GM19238 (cell line): ENCODE data around the gene SPSB3.

Experiments
- DNase-seq: peaks from one replicate; pipeline ENCODE4 v3.0.0; 2011; ENCODE audit warnings: low spot score; ENCODE audit not compliant: insufficient read length

The SPSB3 gene

GRCh38 chr16:1763521-1764511, 18.6 kb downstream of the SPSB3 start:
- no peak for DNase-seq

GRCh38 chr16:1762879-1763520, 19.4 kb downstream of the SPSB3 start:
- DNase-seq = no peak

DNA sequence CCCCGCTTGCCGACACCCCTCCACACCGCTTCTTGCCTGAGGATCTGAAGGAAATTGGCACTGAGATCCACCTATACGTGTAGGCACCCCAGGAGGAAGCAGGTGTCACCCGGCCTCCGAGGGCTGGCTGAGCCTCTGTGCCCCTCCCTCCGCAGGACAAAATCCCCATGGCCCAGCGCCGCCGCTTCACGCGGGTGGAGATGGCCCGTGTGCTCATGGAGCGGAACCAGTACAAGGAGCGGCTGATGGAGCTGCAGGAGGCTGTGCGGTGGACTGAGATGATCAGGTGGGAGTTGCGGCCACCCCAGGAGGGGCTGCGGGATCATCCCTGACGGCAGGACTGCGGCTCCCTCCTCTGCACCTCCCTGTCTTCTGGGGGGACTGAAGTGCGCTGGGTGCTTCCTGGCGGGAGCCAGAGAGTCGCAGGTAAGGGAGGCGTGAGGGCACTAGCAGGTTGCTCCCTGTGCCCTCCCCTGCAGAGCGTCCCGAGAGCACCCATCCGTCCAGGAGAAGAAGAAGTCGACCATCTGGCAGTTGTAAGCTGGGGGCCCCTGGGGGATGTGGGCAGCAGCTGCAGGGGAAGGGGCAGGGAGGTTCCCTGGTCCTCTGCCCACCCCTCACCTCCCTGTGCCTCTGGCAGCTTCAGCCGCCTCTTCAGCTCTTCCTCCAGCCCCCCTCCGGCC, 20.0 kb downstream of the SPSB3 start:
- no peak for DNase-seq

DNA sequence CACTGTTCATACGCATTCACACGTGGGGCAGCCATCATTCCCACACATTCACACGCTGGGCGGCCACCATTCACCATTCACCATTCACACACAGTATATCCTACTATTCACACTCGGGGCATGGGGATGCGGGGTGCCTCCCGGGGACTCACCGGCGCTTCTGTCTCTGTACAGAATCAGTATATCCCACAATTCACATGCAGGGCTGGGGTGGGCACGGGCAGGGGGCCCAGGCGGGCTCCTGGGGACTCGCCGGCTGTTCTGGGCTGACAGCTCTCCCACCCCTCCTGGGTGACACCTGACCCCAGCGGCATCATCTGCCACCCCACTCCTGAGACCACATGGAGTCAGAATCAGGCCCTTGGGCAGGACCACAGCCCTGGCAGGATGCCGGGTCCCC, 20.6 kb downstream of the SPSB3 start:
- no peak for DNase-seq

- DNase-seq = no peak
Observed at GRCh38 chr16:1760911-1761310, 21.5 kb downstream of the SPSB3 start.

DNA sequence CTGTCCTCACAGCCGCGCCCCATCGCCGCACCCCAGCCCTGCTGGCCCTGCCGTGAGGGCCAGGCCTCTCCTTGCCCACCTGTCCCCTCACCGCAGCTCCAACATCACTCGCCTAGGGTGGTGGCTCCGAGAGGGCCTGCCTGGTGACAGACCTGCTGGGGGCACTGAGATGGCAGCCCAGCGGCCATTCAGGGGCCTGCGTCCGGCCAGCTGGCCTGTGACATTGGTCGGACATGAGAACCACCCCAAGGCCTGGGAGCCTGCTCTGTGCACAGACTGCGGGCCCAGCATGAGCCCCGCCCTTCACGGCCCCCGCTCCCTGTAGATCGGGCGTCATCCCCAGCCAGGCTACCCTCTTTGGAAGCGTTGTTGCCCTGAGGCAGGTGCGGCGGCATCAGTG, 22.9 kb downstream of the SPSB3 start:
- DNase-seq = no peak

DNA sequence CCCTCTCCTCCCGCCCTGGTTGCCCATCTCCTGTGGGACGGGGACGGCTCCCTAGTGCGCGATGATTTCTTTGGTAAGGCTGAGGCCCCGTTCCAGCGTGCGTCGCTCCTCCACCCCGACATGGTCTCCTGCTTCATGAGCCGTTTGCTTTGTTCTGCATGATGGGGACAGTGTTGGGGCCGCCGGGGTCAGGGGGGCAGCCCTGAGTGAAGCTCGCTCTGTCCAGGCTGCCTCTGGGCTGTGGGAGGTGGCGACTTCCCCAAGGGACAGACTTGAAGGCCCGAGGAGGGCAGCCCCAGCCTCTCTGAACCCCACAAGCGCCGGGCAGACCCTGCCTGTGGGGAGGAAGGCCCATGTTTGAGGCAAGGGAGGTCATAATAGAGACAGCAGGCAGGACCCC, 23.4 kb downstream of the SPSB3 start:
- DNase-seq = no peak

- DNase-seq = no peak
Observed at GRCh38 chr16:1757714-1758461, 24.5 kb downstream of the SPSB3 start.

- DNase-seq = no peak
Observed at GRCh38 chr16:1754204-1754603, 28.2 kb downstream of the SPSB3 start.

DNA sequence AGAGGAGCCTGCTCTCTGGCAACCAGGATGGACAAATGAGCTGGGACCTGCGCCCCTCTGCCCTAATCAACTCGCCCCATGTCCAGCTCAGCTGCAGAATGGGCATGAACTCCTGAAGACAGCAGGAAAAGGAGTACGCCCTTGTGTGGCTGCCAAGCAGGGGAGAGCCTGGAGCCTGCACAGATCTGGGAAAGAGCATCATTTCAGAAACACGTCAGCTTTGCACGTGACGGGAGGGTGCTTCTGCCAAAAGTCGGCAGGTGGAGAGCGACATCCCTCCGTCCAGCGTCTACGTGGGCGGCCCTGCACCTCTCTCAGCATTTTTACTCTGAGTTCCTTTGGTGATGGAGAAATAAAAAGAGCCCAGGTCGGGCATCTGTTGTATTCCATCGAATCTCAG, 29.5 kb downstream of the SPSB3 start:
- DNase-seq = no peak

GRCh38 chr16:1751946-1752345, 30.4 kb downstream of the SPSB3 start:
- DNase-seq = no peak

DNA sequence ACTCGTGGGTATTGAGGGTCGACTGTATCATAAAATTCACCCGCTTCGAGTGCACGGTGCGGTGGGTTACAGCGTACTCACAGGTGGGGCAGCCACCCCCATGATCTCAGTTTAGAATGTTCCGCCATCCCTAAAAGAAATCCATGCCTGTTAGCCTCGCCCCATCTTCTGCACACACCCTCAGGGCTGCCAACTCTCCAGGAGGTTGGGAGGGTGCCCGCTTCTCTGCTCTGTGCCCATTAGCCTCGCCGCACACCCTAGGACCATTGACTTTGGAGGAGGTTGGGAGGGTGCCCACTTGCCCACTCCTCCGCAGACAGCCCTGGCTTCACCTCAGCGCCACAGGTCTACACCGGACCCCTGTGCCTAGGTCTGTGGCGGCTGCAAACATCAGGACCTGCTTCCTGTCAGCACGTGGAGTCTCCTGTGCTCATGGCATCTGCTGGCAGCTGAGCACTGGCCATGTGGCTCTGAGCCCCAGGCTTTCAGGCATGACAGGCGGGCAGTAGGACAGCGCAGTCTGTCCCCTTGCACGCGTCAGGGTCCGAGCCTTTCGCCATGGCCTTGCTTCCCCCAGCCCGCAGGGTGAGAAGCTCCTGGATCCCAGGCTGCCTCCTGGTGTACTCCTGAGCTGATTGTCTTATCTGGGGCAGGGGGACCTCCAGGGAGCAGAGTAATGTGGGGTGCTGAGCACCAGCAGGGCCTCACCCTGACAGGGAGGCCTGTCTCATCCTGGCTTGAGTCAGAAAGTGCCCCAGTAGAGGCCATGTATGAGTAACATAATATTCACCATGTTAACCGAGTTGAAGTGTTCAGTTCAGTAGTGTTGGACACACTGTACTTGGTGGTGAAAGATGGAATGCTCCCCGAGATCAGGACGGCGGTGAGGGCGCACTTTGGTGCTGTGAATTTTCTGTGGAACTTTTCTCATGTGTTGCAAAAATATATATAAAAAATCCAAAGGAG, 32.9 kb downstream of the SPSB3 start:
- no peak for DNase-seq

- no peak for DNase-seq
Observed at GRCh38 chr16:1747934-1748333, 34.4 kb downstream of the SPSB3 start.

DNA sequence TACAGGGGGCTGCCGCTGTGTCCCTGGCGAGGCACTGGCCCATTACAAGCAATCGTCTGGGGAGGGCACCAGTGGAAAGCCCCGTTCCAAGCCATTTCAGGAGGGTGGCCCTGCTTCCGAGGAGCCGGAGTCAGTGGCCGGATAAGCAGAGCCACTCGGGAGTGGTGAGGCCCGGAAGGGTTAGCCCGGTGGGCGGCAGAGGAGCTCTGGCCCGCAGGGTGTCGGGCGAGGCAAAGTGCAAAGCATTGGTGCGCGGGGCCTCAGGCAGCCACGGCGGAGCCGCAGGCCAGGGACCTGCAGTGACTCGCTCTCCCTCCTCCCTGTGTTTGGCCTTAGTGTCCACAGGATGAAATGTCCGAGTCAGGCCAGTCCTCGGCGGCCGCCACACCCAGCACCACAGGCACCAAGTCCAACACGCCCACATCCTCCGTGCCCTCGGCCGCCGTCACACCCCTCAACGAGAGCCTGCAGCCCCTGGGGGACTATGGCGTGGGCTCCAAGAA, 35.6 kb downstream of the SPSB3 start:
- DNase-seq = no peak

GRCh38 chr16:1745900-1746692, 36.3 kb downstream of the SPSB3 start:
- DNase-seq = no peak

DNA sequence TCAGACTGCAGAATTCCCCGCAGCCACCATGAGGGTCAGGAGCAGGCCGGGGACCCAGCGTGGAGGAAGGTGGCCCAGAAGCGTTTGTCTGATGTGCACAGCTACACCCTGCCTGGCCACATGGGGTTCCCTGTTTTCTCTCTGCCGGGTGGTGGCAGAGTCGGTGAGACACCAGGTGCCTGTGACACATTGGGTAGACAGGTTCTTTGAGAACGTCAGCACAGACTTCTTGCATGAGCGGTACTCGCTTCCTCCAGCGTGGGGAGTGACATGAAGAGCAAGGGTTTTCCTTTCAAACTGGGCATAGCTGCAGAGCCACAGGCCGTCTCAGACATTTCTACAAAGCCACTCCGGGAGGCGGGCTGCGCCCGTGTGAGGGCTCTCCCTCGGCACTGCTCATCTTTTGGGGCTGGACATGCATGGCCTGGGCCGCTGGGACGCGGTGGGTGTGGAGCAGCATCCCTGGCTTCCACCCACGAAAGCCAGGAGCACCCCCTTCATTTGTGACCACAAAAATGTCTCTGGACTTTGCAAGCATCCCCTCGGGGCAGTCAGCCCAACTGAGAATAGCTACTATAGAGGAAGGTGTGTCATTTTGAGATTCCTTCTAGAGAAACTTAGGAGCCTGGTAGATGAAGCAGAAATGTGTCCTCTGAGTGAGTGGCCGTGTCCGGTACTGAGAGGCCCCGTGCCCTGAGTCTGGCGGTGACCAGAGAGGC, 37.0 kb downstream of the SPSB3 start:
- DNase-seq = no peak

DNA sequence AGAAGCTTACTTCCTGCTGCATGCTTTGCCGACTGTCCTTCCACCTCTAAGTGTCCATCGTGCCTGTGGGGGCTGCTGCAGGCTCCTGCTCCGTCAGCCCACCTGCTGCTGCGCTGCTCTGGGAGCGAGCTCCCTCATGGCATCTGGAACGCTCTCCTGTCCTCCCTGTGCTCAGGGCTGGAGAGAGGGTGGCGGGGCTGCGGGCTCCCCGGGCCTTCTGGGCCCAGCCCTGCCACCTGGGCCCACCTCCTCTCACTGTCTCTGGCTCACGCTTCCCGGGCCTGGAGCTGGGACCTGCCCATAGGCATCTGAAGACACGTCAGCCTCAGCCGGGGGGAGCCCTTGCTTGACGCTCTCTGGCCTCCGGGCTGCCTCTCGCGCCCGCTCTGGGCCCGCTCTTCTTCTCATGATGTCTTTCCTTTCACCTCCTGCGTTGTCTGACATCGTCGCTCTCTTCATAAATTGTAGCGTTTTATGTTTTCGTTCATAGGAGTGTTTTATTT, 38.0 kb downstream of the SPSB3 start:
- DNase-seq = no peak
